HEK293T (cell line): Measurements from ENCODE around the gene CALHM3.

Experiments used
- CTCF ChIA-PET: fragments of 350-600 bp; formaldehyde crosslinking; extraction: SDS; loops from one replicate; lab custom pipeline; 2021; ENCODE audit warnings: antibody characterized with exemption, inconsistent platforms; lab: Yijun Ruan, JAX
- POLR2A ChIA-PET: fragments of 350-600 bp; formaldehyde crosslinking; extraction: SDS; loops from one replicate; lab custom pipeline; 2020; ENCODE audit warnings: antibody characterized with exemption, inconsistent platforms; lab: Yijun Ruan, JAX
- DNase-seq: peaks from one replicate; pipeline ENCODE4 v3.0.0; 2012; ENCODE audit warnings: mixed read lengths; ENCODE audit errors: extremely low spot score
- ARNT ChIP-seq: fragments of 450-650 bp; IDR thresholded peaks from 2 replicates; pipeline ENCODE4 v1.6.1; 2017; ENCODE audit warnings: mild to moderate bottlenecking
- BHLHE40 ChIP-seq: fragments of 450-650 bp; IDR thresholded peaks from 2 replicates; pipeline ENCODE4 v1.6.1; 2016; ENCODE audit warnings: mild to moderate bottlenecking, moderate library complexity, borderline replicate concordance
- CTBP1 ChIP-seq: fragments of 450-650 bp; IDR thresholded peaks from 2 replicates; pipeline ENCODE4 v1.6.1; 2016; ENCODE audit warnings: borderline replicate concordance
- ELF4 ChIP-seq: fragments of 450-650 bp; IDR thresholded peaks from 2 replicates; pipeline ENCODE4 v1.6.1; 2017; ENCODE audit warnings: antibody characterized with exemption
- FOXA1 ChIP-seq: fragments of 450-650 bp; IDR thresholded peaks from 2 replicates; pipeline ENCODE4 v1.6.1; 2016; ENCODE audit warnings: mild to moderate bottlenecking
- FOXK2 ChIP-seq: fragments of 450-650 bp; IDR thresholded peaks from 2 replicates; pipeline ENCODE4 v1.6.1; 2016; ENCODE audit warnings: mild to moderate bottlenecking
- FOXM1 ChIP-seq: fragments of 450-650 bp; IDR thresholded peaks from 2 replicates; pipeline ENCODE4 v1.6.1; 2017; ENCODE audit warnings: mild to moderate bottlenecking, borderline replicate concordance
- HDGF ChIP-seq: fragments of 450-650 bp; IDR thresholded peaks from 2 replicates; pipeline ENCODE4 v1.6.1; 2017; ENCODE audit warnings: antibody characterized with exemption, borderline replicate concordance
- L3MBTL2 ChIP-seq: fragments of 450-650 bp; conservative IDR thresholded peaks from 2 replicates; pipeline ENCODE4 v1.6.1; 2016; ENCODE audit warnings: mild to moderate bottlenecking
- LEF1 ChIP-seq: fragments of 450-650 bp; IDR thresholded peaks from 2 replicates; pipeline ENCODE4 v1.6.1; 2017; ENCODE audit warnings: mild to moderate bottlenecking, borderline replicate concordance
- NFRKB ChIP-seq: fragments of 450-650 bp; IDR thresholded peaks from 2 replicates; pipeline ENCODE4 v1.6.1; 2016; ENCODE audit warnings: mild to moderate bottlenecking, moderate library complexity
- PKNOX1 ChIP-seq: fragments of 450-650 bp; IDR thresholded peaks from 2 replicates; pipeline ENCODE4 v1.6.1; 2016
- SP1 ChIP-seq: fragments of 450-650 bp; IDR thresholded peaks from 2 replicates; pipeline ENCODE4 v1.6.1; 2017
- SUZ12 ChIP-seq: fragments of 450-650 bp; IDR thresholded peaks from 2 replicates; pipeline ENCODE4 v1.6.1; 2016; ENCODE audit warnings: mild to moderate bottlenecking
- TARDBP ChIP-seq: fragments of 450-650 bp; IDR thresholded peaks from 2 replicates; pipeline ENCODE4 v1.6.1; 2016
- ZNF384 ChIP-seq: fragments of 450-650 bp; IDR thresholded peaks from 2 replicates; pipeline ENCODE4 v1.6.1; 2016

CALHM3 gene

GRCh38 chr10:103445767-103446567, 33.1 kb downstream of the CALHM3 start:
- TF ChIP-seq LEF1 (no peak), NFRKB (no peak), FOXK2 (no peak), CTBP1 (no peak), ELF4 (no peak), L3MBTL2 (no peak), ZNF384 (no peak), SUZ12 (no peak), FOXM1 (no peak), SP1 (no peak)
- no peak for DNase-seq
- POLR2A ChIA-PET: no interaction called here
- CTCF ChIA-PET: no interaction called here

- TF ChIP-seq NFRKB (no peak), SUZ12 (no peak), L3MBTL2 (no peak), TARDBP (no peak), FOXA1 (no peak), FOXK2 (no peak), LEF1 (no peak), HDGF (no peak), ZNF384 (no peak), PKNOX1 (no peak), SP1 (no peak), FOXM1 (no peak), CTBP1 (no peak), ARNT (no peak), ELF4 (no peak), BHLHE40 (no peak)
- CTCF ChIA-PET: no interaction called here
- no peak for DNase-seq
- POLR2A ChIA-PET: no interaction called here
Observed at GRCh38 chr10:103445366-103445765, 33.7 kb downstream of the CALHM3 start.

DNA sequence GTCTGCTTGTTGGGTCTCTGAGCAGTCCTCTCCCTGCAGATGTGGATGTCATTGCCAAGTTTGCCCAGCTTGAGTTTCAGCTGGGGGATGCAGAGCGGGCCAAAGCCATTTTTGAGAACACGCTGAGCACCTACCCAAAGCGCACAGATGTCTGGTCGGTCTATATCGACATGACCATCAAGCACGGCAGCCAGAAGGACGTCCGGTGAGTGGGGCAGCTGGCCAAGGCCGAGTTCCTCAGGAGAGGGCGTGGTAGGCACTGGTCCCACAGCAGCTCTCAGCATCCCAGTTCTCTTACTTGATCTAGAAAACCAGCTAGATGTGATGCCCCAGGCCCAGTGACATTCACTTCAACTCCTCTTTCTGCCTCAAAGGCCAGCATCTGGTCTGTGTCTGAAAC, 34.6 kb downstream of the CALHM3 start:
- ChIA-PET CTCF (no interaction called here), POLR2A (no interaction called here)
- TF ChIP-seq FOXK2: no peak
- no peak for TF ChIP-seq NFRKB
- TF ChIP-seq ZNF384: no peak
- TF ChIP-seq LEF1: no peak
- no peak for DNase-seq

GRCh38 chr10:103443475-103444185, 35.4 kb downstream of the CALHM3 start:
- TF ChIP-seq TARDBP (no peak), ELF4 (no peak), LEF1 (no peak), ARNT (no peak), FOXK2 (no peak), L3MBTL2 (no peak), SP1 (no peak), HDGF (no peak), FOXM1 (no peak)
- CTCF ChIA-PET: no interaction called here
- DNase-seq: no peak
- POLR2A ChIA-PET: interaction anchor here (0.8 kb wide), 1 partner anchor 11 kb away, joined by 3 read pairs; no protein-coding TSS in a partner anchor

DNA sequence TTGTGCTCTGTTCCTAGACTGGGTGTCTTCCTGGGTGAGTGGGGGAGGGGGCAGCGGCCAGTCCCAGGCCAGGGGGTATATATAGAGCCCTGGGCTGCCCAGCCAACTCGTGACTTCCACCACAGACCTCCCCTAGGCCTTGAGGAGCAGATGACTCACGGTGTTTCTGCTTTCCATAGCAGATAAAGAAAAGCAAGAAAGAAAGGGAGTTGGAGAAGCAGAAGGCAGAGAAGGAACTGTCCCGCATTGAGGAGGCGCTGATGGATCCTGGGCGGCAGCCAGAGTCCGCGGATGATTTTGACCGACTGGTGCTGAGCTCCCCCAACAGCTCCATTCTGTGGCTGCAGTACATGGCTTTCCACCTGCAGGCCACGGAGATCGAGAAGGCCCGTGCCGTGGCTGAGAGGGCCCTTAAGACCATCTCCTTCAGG, 37.0 kb downstream of the CALHM3 start:
- DNase-seq: no peak
- CTCF ChIA-PET: no interaction called here
- TF ChIP-seq L3MBTL2: no peak
- no peak for TF ChIP-seq CTBP1
- POLR2A ChIA-PET: no interaction called here

DNA sequence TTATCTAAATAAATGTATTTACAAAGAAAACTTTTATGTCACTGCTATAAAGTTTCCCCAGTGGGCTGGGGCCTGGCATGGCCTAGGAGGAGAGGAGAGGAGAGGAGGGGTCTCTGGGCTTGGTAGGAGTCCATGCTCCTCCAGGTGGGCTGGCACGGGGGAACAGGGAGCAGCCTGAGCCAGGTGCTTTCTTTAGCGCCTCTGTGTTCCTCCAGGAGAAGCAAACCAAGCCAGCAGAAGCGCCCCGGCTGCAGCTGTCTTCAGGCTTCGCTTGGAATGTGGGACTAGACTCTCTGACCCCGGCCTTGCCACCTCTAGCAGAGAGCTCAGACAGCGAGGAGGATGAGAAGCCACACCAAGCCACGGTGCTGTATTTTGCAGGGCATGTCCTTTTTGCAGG, 37.4 kb downstream of the CALHM3 start:
- CTCF ChIA-PET: no interaction called here
- TF ChIP-seq LEF1 (no peak), CTBP1 (no peak), SP1 (no peak), ARNT (no peak), ZNF384 (no peak), FOXM1 (no peak), HDGF (no peak), BHLHE40 (no peak), FOXK2 (no peak), L3MBTL2 (no peak), ELF4 (no peak), FOXA1 (no peak), TARDBP (no peak), NFRKB (no peak), PKNOX1 (no peak), SUZ12 (no peak)
- no peak for DNase-seq
- POLR2A ChIA-PET: no interaction called here
